Measurements from ENCODE around the gene PCK2. TPM values are rescaled to one million over a fixed set of nuclear protein-coding genes. Genes with fewer than 3 reads are reported as not detected.

Gene PCK2
- total RNA-seq, 2 donors from 2014 or later = 133 to 173 TPM

GRCh38 chr14:24089890-24090289 lies 4.2 kb upstream of the PCK2 start:
- Histone ChIP-seq H3K27me3 (no peaks in the 10 kb centered on the region), H3K4me3 (no peak overlapping the region), H3K36me3 (no peaks in the 10 kb centered on the region), H3K27ac (no peak overlapping the region), H3K9ac (ENCODE audit: low read depth in 2 of 2, low read length in 2 of 2) (no peak overlapping the region), H3K4me1 (peaks cover 6% of the 10 kb centered on the region), H3K9me3 (no peaks in the 10 kb centered on the region)
- intact Hi-C loops (cut with DNase I) = loop anchor here (2.0 kb wide), 1 partner anchor 31 kb away; no protein-coding TSS in a partner anchor
- no peak for DNase-seq
- no peak for TF ChIP-seq CTCF (IDR thresholded peaks at IDR 0.05)

- no peaks in the 10 kb centered on the region for H3K9me3 ChIP-seq
- no peak overlapping the region for H3K9ac ChIP-seq (ENCODE audit: low read depth in 2 of 2, low read length in 2 of 2)
- H3K36me3 ChIP-seq = no peaks in the 10 kb centered on the region
- no peak for TF ChIP-seq CTCF (IDR thresholded peaks at IDR 0.05)
- H3K4me1 ChIP-seq = peaks cover 8% of the 10 kb centered on the region
- intact Hi-C loops (cut with DNase I) = no loop called here
- peak; percentile 54 for DNase-seq
- H3K27ac ChIP-seq = peak overlapping the region; percentile 14
- no peaks in the 10 kb centered on the region for H3K27me3 ChIP-seq
- H3K4me3 ChIP-seq = no peak overlapping the region
Measured at GRCh38 chr14:24092110-24092504, 2.0 kb upstream of the PCK2 start.

- peak; percentile 28 for DNase-seq
- no peaks in the 10 kb centered on the region for H3K36me3 ChIP-seq
- H3K27ac ChIP-seq = peak overlapping the region; percentile 99
- intact Hi-C loops (cut with DNase I) = no loop called here
- no peaks in the 10 kb centered on the region for H3K27me3 ChIP-seq
- peak overlapping the region in 1 of 2 donors; percentile 29 for H3K9ac ChIP-seq (ENCODE audit: low read depth in 2 of 2, low read length in 2 of 2)
- no peak for TF ChIP-seq CTCF (IDR thresholded peaks at IDR 0.05)
- peaks cover 8% of the 10 kb centered on the region for H3K4me1 ChIP-seq
- no peaks in the 10 kb centered on the region for H3K9me3 ChIP-seq
- H3K4me3 ChIP-seq = no peak overlapping the region
Measured at GRCh38 chr14:24092505-24093206, 1.5 kb upstream of the PCK2 start.

GRCh38 chr14:24093207-24093900 lies 757 bp upstream of the PCK2 start:
- no peak for TF ChIP-seq CTCF (IDR thresholded peaks at IDR 0.05)
- Histone ChIP-seq H3K36me3 (peaks cover 4% of the 10 kb centered on the region), H3K9ac (ENCODE audit: low read depth in 2 of 2, low read length in 2 of 2) (peak overlapping the region; percentile 98 to 100), H3K9me3 (no peaks in the 10 kb centered on the region), H3K4me3 (peak overlapping the region; percentile 97), H3K27me3 (no peaks in the 10 kb centered on the region), H3K4me1 (peaks cover 8% of the 10 kb centered on the region), H3K27ac (peak overlapping the region; percentile 99)
- peak; percentile 27 for DNase-seq
- intact Hi-C loops (cut with DNase I) = no loop called here

GRCh38 chr14:24094841-24095270 lies 745 bp downstream of the PCK2 start:
- Histone ChIP-seq H3K27ac (peak overlapping the region; percentile 99), H3K9me3 (no peaks in the 10 kb centered on the region), H3K36me3 (peaks cover 10% of the 10 kb centered on the region), H3K4me1 (peaks cover 8% of the 10 kb centered on the region), H3K4me3 (peak overlapping the region; percentile 97), H3K9ac (ENCODE audit: low read depth in 2 of 2, low read length in 2 of 2) (peak overlapping the region; percentile 98 to 100), H3K27me3 (no peaks in the 10 kb centered on the region)
- DNase-seq = no peak
- intact Hi-C loops (cut with DNase I) = no loop called here
- TF ChIP-seq CTCF (IDR thresholded peaks at IDR 0.05) = no peak
